ENCODE data around the gene BCAS3. TPM values are rescaled to one million over a fixed set of nuclear protein-coding genes. Genes with fewer than 3 reads are reported as not detected.

The BCAS3 gene
- total RNA-seq, 3 donors from 2014 or later: 21.6 to 33.4 (median 32.1) TPM

DNA sequence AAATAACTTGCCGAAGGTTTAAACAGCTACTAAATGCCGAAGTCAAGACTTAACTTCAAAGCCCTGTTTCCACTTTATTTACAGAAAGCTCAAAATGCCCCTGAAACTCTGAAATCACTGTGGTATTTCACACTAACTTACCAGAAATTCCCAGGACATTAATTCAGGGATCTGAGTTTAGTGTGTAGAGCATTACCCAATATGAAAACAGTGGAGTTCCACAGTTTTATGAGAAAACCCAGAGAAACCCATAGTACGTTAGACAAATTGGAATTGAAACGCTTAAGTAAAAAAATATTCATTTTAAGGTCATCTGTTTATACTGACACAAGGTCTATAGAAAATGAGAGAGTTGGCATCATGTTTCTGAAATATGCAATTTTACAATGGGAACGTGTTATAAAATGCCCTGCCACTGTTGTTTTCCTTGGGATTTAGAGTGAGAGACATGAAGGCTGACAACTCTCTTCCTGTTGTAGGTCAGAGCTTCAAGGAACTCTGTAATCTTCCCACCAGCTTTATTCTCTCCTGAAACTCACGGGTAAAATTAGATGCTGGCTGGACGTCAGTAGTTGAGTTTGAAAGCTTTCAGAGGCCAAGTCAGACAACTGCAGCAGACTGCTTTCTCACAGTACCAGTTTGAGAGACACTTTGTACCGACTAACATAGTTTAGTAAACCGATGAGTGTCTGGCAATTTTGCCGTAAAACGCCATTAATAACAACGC is 582.6 kb downstream of the BCAS3 start:
- no peak for ATAC-seq

DNA sequence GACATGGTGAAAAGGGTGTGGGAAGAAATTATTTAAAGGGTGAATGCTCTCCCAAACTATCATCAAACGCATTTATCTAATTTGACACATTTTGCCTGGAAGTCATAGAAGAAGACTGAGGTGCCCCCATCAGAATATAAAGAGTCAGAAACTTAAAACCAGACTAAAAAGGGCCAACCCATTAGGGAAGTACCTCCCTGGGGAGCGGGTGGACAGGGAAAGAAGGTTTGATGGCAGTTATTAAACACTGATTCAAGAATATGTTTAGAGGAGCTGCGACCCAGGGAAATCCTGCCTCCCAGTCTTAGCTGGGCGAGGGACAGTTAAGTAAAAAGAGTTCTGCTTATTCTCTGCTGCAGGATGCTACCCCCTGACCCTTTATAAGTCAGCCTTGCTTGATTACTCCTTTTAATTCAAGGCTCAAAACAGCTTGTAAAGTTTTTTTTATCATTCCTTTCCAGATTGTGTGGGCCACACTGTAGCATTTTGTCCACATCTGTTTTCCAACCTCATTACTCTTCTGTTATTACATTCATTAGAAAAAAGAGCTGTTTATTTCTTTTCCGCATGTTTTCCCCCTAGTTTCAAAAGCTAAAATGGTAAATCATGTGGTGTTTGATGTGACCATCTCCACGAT is 583.5 kb downstream of the BCAS3 start:
- H3K4me1 ChIP-seq (ENCODE audit: low read depth): no peaks in the 10 kb centered on the region
- no peak overlapping the region for H3K4me3 ChIP-seq
- intact Hi-C loops (cut with DNase I, micrococcal nuclease): no loop called here
- ATAC-seq (no peak), DNase-seq (no peak)
- H3K36me3 ChIP-seq (ENCODE audit: low read depth): no peaks in the 10 kb centered on the region
- no peaks in the 10 kb centered on the region for H3K9me3 ChIP-seq
- TF ChIP-seq, protein P1, sequence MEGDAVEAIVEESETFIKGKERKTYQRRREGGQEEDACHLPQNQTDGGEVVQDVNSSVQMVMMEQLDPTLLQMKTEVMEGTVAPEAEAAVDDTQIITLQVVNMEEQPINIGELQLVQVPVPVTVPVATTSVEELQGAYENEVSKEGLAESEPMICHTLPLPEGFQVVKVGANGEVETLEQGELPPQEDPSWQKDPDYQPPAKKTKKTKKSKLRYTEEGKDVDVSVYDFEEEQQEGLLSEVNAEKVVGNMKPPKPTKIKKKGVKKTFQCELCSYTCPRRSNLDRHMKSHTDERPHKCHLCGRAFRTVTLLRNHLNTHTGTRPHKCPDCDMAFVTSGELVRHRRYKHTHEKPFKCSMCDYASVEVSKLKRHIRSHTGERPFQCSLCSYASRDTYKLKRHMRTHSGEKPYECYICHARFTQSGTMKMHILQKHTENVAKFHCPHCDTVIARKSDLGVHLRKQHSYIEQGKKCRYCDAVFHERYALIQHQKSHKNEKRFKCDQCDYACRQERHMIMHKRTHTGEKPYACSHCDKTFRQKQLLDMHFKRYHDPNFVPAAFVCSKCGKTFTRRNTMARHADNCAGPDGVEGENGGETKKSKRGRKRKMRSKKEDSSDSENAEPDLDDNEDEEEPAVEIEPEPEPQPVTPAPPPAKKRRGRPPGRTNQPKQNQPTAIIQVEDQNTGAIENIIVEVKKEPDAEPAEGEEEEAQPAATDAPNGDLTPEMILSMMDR (IDR thresholded peaks at IDR 0.05): no peak

More for the DNA sequence above, 582.6 kb downstream of the BCAS3 start:
- TF ChIP-seq, protein P1 (IDR thresholded peaks at IDR 0.05): no peak
- no peak for DNase-seq
- Histone ChIP-seq H3K4me3 (no peak overlapping the region), H3K36me3 (ENCODE audit: low read depth) (no peaks in the 10 kb centered on the region), H3K4me1 (ENCODE audit: low read depth) (no peaks in the 10 kb centered on the region), H3K9me3 (no peaks in the 10 kb centered on the region)
- intact Hi-C loops (cut with DNase I, micrococcal nuclease): no loop called here

DNA sequence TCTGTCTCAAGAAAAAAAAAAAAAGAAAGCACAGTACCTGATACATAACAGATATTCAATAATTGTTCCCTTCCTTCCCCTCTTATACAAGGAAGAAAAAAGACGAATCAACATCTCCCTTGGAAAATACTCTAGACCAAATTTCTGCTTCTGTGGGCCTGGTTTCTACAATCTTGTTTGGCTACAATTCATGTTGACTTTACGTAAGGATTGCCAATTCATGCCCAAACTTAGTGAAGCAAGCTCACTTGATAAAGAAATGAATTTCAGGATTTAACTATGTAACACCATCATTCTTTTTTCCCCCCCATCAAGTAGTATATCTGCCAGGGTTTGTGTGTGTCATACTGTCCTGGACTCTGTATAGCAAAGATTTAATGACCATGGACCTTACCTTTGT is 587.7 kb downstream of the BCAS3 start:
- Histone ChIP-seq H3K4me1 (ENCODE audit: low read depth) (no peaks in the 10 kb centered on the region), H3K4me3 (no peak overlapping the region), H3K9me3 (no peaks in the 10 kb centered on the region), H3K36me3 (ENCODE audit: low read depth) (no peaks in the 10 kb centered on the region)
- DNase-seq (no peak), ATAC-seq (no peak)
- intact Hi-C loops (cut with DNase I, micrococcal nuclease): no loop called here
- TF ChIP-seq, protein P1 (IDR thresholded peaks at IDR 0.05): no peak

DNA sequence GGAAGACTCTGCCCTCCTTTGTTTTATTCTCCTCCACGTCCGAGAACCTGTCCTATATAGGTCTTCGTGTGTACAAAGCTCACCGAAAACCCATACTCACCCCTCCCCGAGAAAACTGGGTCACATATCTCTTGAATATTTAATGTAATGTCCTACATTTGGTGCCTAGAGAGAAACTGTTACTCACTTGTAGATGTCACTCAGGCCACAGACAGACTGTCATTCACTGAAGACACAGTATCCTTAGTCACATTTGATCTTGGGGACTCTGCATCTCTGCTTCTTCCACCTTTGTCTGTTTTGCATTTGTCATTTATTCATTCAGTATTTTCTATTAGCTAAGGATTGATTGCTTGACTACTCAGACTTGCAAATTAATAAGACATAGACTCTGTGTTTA is 590.2 kb downstream of the BCAS3 start:
- Histone ChIP-seq H3K4me1 (ENCODE audit: low read depth) (no peaks in the 10 kb centered on the region), H3K4me3 (no peak overlapping the region), H3K36me3 (ENCODE audit: low read depth) (no peaks in the 10 kb centered on the region), H3K9me3 (no peaks in the 10 kb centered on the region)
- TF ChIP-seq, protein P1 (IDR thresholded peaks at IDR 0.05): no peak
- DNase-seq: no peak
- intact Hi-C loops (cut with DNase I, micrococcal nuclease): no loop called here
- no peak for ATAC-seq

DNA sequence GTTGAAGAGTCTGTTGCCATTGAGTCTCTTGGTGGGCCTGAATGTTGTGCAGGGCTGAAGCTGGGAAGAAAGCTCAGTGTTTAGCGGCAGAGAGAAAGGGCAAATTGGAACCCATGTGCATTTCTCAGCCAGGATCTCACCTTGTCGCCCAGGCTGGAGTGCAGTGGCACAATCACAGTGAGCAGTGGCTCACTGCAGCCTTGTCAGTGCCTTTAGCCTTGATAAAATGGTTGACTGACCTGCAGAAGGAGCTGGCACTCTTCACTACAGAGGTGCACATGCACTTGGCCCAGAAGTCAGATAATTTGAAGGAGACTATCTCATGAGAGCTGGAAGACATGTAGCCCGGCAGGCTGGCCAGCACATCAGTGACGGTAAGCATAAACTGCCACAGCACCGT is 597.7 kb downstream of the BCAS3 start:
- ATAC-seq (no peak), DNase-seq (no peak)
- Histone ChIP-seq H3K4me3 (no peak overlapping the region), H3K9me3 (no peaks in the 10 kb centered on the region), H3K4me1 (ENCODE audit: low read depth) (no peaks in the 10 kb centered on the region), H3K36me3 (ENCODE audit: low read depth) (no peaks in the 10 kb centered on the region)
- TF ChIP-seq, protein P1 (IDR thresholded peaks at IDR 0.05): no peak
- intact Hi-C loops (cut with DNase I, micrococcal nuclease): no loop called here

Measured in mucosa of descending colon (tissue), 3 donors.